GM18909 (cell line): ENCODE results near the gene MEI1.
"Not testable (repeated sequence)": the region's sequence is repeated elsewhere in the genome, so short reads cannot be mapped to it uniquely, and the experiment has no call there.

Experiments
- ATAC-seq: cut with Tn5 transposase; IDR thresholded peaks from one replicate; pipeline ENCODE4 v1.9.1; 2021; ENCODE audit warnings: mild to moderate bottlenecking; ENCODE audit not compliant: unreplicated experiment, poor library complexity

The MEI1 gene

GRCh38 chr22:41833369-41834004, 134.2 kb downstream of the MEI1 start:
- ATAC-seq: peak; percentile 11

- ATAC-seq: no peak
Observed at GRCh38 chr22:41834005-41834944, 135.0 kb downstream of the MEI1 start.

GRCh38 chr22:41835462-41835861, 136.2 kb downstream of the MEI1 start:
- not testable (repeated sequence) for ATAC-seq

- no peak for ATAC-seq
Observed at GRCh38 chr22:41836551-41836950, 137.2 kb downstream of the MEI1 start.

GRCh38 chr22:41838842-41839618, 139.7 kb downstream of the MEI1 start:
- ATAC-seq: no peak

GRCh38 chr22:41840216-41840615, 140.9 kb downstream of the MEI1 start:
- no peak for ATAC-seq

- no peak for ATAC-seq
Observed at GRCh38 chr22:41841085-41841712, 141.9 kb downstream of the MEI1 start.

- ATAC-seq: no peak
Observed at GRCh38 chr22:41842996-41843970, 144.0 kb downstream of the MEI1 start.

- ATAC-seq: no peak
Observed at GRCh38 chr22:41844036-41844435, 144.7 kb downstream of the MEI1 start.

- no peak for ATAC-seq
Observed at GRCh38 chr22:41844513-41844912, 145.2 kb downstream of the MEI1 start.

DNA sequence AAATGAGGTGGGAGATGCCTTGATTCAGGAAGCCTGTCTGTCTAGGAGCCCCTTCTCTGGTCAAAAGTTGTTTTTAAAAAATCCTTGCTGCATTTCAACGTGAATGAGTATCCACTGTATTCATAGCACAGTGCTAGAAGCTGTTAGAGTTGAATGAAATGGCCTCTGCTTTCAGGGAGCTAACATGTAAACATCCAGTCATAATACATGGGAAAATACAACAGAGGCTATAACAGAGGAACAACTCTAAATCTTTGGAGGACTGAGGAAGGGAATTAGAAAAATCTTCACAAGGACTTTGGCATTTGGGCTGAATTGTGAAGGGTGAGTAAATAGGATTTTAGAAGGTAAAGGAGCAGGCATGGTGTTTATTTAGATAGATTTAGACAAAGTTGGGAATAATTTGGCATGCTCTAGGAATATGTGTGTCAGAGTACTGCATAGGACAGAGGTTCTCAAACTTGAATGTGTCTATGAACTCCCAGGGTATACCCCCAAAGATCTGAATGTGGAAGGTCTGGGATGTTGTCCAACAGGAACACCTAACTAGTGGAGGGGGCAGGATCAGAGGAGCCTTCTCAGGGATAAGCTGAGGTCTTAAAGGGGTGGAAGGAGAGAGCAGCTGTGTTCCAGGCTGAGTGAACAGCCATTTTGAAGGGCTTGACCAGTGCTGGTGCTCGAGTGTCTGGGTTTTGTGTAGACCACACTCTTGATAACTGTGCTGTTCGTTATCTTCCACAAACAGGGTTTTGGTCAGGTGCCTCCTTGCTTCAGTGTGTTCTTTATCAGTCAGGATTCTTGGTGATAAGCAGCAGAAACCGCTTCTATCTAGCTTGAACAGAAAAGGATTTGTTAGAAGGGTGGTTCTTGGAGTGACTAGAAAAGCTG, 146.3 kb downstream of the MEI1 start:
- no peak for ATAC-seq

GRCh38 chr22:41846268-41846987, 147.1 kb downstream of the MEI1 start:
- no peak for ATAC-seq

- ATAC-seq: no peak
Observed at GRCh38 chr22:41847300-41847699, 148.0 kb downstream of the MEI1 start.

- no peak for ATAC-seq
Observed at GRCh38 chr22:41848468-41848867, 149.2 kb downstream of the MEI1 start.
